ENCODE data around the gene SLC19A2.

DNA sequence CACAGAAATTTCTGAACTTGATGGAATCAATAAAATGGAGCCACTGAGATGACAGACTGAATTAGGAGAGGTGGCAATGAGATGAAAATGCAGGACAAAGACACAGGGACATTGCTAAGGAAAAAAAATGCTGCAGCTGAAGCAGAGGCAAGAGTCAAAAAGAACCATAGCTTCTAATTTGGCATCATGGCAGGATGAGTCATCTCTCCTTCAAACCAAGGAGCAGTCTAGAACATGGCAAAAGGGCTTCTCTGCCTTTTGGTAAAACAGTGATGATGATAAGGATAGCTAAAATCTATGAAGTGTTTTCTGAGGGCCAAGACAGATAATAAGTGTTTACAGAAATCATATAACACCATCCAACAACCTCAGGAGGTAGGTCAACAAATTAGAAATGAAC is 16.8 kb downstream of the SLC19A2 start:
- TF ChIP-seq CTCF (IDR thresholded peaks at IDR 0.05) (no peak), POLR2A (IDR thresholded peaks at IDR 0.05) (no peak)

Data from stomach (tissue), 4 donors.